ENCODE measurements around the gene LCN6.

DNA sequence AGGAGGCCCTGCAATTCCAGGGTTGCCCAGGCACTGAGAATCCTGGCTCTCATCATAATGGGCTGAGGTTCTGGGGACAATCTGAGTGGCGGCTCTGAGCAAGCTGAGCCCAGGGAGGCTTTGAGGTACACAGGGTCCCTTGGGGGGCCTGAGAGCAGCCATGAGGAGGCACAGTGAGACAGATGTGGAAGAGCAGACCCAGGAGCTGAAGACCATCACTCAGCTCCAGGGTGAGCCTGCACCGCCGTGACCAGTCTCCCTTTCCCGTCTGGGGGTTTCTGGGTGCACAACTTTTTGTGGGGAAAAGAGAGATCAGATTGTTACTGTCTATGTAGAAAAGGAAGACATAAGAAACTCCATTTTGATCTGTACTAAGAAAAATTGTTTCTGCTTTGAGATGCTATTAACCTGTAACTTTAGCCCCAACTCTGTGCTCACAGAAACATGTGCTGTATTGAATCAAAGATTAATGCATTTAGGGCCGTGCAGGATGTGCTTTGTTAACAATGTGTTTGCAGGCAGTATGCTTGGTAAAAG lies 48.0 kb upstream of the LCN6 start, which contains the start of gene CCDC183:
- TF ChIP-seq POLR2AphosphoS5 (IDR thresholded peaks at IDR 0.05; ENCODE audit: borderline replicate concordance, low read depth, low read length): no peak
- TF ChIP-seq EZH2 (IDR thresholded peaks at IDR 0.05): no peak
